ENCODE measurements around the gene SFT2D1.
"Not testable (repeated sequence)": the region's sequence is repeated elsewhere in the genome, so short reads cannot be mapped to it uniquely, and the experiment has no call there.

SFT2D1 gene

GRCh38 chr6:166361077-166361429, 18.7 kb upstream of the SFT2D1 start:
- DNase-seq = no peak

DNA sequence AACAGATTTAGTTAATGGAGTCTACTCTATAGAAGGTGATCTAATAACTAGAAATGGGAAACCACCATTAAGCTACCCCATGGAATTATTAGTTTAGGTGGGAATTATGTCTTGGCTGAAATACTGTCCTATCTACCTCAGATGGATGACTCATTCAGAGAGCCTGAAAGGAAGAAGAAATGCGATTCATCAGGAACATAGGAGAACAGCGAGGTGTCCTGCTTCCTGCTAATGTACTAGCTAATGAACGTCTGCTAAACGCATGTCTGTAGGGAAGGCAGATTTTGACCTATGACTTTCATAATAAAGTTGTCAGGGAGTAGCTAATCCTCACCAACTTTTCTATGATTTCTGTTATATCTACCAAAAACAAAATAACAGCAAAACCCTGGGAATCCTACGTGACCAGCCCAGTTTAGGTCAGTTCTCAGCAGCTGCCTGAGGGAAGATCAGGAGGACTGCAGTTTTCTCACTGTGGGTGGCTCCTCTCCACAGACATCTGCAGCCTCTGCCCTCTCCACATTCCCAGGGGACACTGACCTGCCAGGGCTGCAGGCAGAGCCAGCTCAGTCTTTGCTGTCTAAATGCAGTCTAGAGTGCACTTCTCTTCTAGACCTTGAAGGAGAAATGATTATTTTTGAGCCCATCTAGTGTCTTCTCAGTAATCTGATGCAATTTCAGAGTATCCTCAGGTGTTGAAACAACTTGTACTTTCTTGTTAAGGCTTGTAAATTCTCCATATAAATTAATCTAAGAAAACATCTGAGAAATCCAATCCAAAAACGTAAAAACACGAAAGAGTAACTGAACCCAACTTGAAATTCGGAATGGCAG, 18.1 kb upstream of the SFT2D1 start:
- DNase-seq = no peak

GRCh38 chr6:166355552-166355951, 13.2 kb upstream of the SFT2D1 start:
- DNase-seq = no peak

DNA sequence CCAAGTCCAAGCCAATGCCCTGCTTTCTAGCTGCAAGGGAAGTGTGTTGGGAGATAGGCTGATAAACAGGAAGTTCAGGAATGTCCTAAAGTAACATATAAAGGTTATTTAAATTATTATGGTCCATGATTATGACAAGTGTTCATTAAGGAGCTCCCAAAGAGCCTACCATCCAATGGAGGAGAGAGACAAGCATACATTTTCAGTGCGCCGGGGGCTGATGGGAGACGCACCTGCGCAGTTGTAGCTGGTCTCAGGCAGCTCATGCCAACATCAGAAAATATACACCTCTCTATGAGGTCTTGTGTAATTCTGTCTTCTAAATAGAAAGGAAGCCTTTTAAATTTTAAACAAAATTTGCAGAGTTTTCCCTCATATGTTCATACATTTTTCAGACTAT, 12.6 kb upstream of the SFT2D1 start:
- no peak for DNase-seq

DNA sequence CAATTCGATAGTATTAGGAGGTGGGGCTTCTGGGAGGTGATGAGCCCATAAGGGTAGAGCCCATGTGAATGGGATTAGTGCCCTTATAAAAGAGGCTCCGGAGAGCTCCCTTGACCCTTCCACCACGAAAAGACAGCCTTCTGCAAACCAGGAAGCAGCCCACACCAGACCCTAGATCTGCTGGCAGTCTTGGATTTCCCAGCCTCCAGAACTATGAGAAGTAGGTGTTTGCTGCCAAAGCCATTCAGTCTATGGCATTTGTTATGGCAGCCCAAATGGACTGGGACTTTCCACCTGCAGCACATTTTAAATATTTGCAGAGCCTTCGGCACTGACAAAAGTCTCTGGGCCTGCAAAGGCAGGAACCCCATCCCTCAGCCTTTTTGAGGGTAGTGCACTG, 11.8 kb upstream of the SFT2D1 start:
- no peak for DNase-seq

GRCh38 chr6:166353507-166353906, 11.2 kb upstream of the SFT2D1 start:
- DNase-seq = no peak

DNA sequence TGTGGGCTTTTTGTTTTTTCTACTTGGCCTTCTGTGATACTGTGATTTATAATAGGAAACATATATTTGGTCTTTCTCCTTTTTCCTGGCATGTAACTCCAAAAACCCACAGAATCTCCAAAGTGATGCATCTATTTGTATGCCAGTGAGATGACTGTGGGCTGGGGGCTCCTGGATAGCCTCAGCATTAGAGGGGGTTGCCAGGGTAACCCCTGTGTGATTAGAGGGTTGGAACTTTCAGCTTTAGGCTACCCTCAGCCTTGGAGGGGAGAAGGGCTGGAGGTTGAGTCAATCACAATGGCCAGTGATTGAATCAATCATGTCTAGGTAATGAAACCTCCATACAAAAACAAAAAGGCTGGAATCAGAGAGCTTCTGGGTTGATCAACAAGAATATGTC, 10.6 kb upstream of the SFT2D1 start:
- no peak for DNase-seq

DNA sequence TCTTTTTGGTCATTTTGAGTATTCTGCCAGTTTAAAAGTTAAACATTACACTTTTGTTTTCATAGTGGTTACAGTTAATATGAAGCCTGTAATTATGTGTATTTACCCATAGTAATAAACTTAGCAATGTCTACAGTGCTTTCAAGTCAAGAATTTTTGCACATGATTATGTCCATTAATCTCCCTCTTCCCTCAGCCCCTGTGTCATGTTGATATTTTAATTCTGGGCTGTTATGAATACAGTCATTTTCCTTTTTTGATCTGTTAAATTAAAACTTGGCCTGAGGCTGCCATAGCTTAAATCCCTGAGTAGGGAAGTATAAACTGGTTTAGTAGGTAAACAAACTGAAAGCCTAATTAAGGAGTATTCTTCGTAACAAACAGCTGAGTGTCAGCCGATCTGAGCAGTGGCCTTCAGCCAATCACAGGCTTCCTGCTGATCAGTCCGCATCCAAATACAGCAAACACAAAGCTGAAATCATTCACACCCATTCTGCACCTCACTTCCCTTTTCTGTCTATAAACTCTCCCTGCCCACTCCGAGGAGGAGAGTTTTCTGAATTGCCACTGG, 9.5 kb upstream of the SFT2D1 start:
- no peak for DNase-seq

GRCh38 chr6:166348305-166348949, 6.1 kb upstream of the SFT2D1 start:
- DNase-seq = no peak

- no peak for DNase-seq
These were observed 4.6 kb upstream of the SFT2D1 start for GRCh38 chr6:166346965-166347364.

- no peak for DNase-seq
These were observed 4.1 kb upstream of the SFT2D1 start for GRCh38 chr6:166346449-166346848.

DNA sequence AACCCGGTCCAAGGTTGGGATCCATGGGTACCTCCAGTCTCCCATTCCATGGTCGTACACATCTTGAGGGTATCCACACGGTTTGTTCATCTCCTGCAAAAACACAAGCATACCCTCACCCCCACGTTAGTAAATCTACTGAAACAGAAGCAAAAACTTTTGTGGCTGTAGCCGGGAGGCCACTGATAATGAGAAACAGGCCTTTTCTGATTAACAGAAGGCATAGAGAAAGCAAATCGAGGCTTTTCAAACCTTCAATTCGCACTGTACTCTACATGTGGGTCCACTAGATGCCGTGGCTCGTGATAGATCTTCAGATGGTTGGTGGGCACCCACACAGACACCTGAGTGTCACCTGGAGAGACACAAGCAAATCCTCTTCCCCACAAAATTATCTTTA, 3.3 kb upstream of the SFT2D1 start:
- DNase-seq = not testable (repeated sequence)

DNA sequence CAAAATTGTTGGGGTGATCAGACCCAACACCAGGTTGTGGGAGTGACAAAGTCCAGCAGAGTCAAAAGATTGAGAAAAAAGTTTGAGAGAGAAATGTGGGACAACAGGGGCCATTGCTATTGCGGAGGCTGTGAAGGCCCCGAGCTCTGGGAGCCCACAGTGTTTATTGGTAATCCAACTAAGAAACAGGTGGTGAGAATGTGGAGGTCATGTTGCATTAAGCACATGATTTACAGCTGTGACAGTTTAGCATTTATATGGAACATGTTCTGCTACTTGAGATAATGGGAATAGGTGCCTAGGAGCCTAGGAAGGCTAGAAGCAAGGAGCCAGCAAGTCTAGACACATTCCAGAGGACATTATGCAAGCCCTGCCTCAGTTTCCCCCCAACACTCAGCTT, 2.6 kb upstream of the SFT2D1 start:
- DNase-seq = not testable (repeated sequence)

GRCh38 chr6:166344240-166344639, 1.9 kb upstream of the SFT2D1 start:
- no peak for DNase-seq

DNA sequence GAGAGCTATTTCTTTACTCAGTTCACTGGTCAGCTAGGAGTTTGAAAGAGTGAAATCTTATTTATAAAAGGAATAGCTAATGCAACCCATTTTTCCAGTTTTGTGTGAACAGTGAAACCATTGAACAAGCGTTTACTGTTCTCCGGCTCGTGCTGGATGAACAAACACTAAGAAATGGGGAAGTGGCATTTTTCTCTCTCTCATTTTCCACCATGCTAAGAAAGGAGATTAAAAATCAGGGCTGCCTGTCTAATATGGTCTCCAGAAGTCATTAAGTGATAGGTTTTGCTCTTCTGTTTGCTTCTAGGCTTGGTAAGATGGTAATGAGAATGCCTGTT, 774 bp upstream of the SFT2D1 start:
- DNase-seq = no peak

GRCh38 chr6:166341977-166342348, 382 bp downstream of the SFT2D1 start:
- DNase-seq = no peak

DNA sequence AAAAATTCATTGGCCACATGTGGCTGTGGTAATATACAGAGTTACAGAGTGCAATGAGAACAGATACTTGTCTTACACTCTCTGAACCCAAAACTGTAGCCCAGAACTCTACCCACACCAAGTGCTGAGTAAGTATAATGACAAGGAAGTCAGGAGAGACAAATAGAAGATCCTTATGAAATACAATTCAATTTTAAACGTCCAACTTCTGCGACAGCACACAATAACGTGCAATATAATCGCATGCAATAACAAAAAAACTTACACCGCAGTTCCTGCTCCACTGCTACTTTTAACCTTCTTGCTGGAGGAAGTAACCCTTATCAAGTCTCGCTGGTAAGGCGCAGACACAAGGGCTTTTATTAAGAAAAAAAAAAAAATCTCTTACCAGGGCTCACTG, 881 bp downstream of the SFT2D1 start:
- DNase-seq = no peak

GRCh38 chr6:166338854-166339253, 3.5 kb downstream of the SFT2D1 start:
- no peak for DNase-seq

- DNase-seq = no peak
These were observed 5.5 kb downstream of the SFT2D1 start for GRCh38 chr6:166336847-166337246.

DNA sequence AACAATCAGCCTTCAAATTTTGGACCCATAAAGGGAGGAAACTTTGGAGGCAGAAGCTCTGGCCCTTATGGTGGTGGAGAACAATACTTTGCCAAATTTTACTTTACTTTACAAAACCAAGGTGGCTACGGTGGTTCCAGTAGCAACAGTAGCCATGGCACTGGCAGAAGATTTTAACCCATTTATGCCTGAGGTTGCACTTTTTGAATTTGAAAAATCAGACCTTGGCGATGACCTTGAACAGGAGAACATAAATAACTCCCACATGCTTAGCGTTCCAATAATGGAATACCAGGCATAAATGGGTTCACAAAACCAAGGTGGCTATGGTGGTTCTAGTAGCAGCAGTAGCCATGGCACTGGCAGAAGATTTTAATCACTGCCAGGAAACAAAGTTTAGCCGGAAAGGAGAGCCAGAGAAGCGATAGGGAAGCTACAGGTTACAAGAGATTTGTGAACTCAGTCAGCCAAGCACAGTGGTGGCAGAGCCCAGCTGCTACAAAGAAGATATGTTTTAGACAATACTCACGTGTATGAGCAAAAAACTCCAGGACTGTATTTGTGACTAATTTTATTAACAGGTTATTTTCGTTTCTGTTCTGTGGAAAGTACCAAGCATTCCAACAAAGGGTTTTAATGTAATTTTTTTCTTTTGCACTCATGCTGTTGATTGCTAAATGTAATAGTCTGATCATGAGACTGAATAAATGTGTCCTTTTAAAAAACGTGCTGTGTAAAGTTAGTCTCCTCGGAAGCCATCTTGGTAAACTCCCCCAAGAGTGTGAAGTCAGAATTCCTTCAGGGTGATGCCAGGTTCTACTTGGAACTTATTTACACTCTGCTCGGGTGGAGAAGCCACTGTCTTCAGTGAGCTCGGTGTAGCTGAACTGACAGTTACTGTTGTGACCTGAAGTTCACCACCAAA, 6.7 kb downstream of the SFT2D1 start:
- DNase-seq = no peak

DNA sequence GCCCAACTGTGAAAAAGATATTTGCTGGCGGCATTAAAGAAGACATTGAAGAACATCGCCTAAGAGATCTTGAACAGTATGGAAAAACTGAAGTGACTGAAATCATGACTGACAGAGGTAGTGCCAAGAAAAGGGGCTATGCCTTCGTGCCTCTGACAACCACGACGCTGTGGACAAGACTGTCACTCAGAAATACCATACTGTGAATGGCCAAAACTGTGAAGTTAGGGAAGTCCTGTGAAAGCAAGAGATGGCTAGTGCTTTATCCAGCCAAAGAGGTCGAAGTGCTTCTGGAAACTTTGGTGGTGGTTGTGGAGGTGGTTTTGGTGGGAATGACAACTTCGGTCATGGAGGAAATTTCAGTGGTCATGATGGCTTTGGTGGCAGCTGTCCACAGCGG, 7.5 kb downstream of the SFT2D1 start:
- DNase-seq = no peak

DNA sequence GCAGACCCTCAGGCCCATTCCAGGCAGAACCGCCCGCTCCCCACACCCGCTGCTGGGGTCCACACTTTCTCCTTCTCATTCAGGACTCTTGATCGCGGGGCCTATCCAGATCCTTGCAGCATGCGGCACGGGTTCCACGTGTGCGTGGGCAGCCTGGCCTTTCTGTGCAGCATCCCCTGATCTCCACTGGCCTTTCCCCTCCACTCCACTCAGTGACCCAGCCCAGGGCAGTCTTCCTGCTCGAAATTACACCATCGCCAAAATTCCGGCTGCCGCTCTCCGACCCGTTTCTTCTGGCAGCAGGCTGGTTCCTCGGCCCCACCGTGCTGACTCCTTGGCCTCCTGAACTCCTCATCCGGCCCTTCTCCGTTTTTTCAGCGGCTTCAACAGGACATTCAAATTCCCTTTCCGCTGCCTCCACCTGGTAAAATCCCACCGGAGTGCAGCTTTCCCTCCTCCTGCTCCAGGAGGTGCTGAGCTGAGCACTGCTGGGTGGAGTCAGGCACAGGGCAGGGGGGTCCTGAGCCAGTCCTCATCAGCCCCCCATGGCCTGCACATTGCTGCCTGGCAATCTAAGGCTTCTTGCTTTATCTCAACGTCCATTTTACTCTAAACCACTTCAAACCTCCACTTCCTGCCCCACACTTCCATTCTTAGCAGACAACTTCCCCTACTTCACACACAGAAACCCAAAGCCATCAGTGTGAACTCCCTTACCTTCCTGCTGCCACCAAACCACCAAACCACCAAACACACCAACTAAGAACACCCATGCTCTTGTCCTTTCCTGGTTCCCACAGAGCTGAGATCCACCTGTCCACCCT, 9.0 kb downstream of the SFT2D1 start:
- DNase-seq = no peak
